GM12872 (cell line): ENCODE measurements around the gene CD3E.

ENCODE experiments used
- CTCF ChIP-seq: IDR thresholded peaks from 3 replicates; pipeline ENCODE4 v1.5.1; 2011; ENCODE audit warnings: low read depth, mild to moderate bottlenecking, low read length, moderate library complexity; ENCODE audit not compliant: insufficient read depth

Gene CD3E

GRCh38 chr11:118277312-118277711 lies 27.2 kb upstream of the CD3E start:
- no peak for TF ChIP-seq CTCF

GRCh38 chr11:118281284-118281683 lies 23.2 kb upstream of the CD3E start:
- TF ChIP-seq CTCF: no peak

- no peak for TF ChIP-seq CTCF
Measured at GRCh38 chr11:118282606-118283005, 21.9 kb upstream of the CD3E start.

- no peak for TF ChIP-seq CTCF
Measured at GRCh38 chr11:118283037-118283636, 21.4 kb upstream of the CD3E start.

- TF ChIP-seq CTCF: no peak
Measured at GRCh38 chr11:118283756-118284350, 20.7 kb upstream of the CD3E start.

- no peak for TF ChIP-seq CTCF
Measured at GRCh38 chr11:118286545-118286944, 18.0 kb upstream of the CD3E start.

- no peak for TF ChIP-seq CTCF
Measured at GRCh38 chr11:118287006-118287405, 17.5 kb upstream of the CD3E start.
